ENCODE data around the gene TENM4.

- TF ChIP-seq NFIC (IDR thresholded peaks at IDR 0.05), result no peak
- no peak for TF ChIP-seq CREB1 (IDR thresholded peaks at IDR 0.05; ENCODE audit: low read depth)
- TF ChIP-seq, protein P1, sequence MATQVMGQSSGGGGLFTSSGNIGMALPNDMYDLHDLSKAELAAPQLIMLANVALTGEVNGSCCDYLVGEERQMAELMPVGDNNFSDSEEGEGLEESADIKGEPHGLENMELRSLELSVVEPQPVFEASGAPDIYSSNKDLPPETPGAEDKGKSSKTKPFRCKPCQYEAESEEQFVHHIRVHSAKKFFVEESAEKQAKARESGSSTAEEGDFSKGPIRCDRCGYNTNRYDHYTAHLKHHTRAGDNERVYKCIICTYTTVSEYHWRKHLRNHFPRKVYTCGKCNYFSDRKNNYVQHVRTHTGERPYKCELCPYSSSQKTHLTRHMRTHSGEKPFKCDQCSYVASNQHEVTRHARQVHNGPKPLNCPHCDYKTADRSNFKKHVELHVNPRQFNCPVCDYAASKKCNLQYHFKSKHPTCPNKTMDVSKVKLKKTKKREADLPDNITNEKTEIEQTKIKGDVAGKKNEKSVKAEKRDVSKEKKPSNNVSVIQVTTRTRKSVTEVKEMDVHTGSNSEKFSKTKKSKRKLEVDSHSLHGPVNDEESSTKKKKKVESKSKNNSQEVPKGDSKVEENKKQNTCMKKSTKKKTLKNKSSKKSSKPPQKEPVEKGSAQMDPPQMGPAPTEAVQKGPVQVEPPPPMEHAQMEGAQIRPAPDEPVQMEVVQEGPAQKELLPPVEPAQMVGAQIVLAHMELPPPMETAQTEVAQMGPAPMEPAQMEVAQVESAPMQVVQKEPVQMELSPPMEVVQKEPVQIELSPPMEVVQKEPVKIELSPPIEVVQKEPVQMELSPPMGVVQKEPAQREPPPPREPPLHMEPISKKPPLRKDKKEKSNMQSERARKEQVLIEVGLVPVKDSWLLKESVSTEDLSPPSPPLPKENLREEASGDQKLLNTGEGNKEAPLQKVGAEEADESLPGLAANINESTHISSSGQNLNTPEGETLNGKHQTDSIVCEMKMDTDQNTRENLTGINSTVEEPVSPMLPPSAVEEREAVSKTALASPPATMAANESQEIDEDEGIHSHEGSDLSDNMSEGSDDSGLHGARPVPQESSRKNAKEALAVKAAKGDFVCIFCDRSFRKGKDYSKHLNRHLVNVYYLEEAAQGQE (IDR thresholded peaks at IDR 0.05; ENCODE audit: low read depth), result no peak
- TF ChIP-seq, protein P2, sequence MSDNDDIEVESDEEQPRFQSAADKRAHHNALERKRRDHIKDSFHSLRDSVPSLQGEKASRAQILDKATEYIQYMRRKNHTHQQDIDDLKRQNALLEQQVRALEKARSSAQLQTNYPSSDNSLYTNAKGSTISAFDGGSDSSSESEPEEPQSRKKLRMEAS (IDR thresholded peaks at IDR 0.05), result no peak
- no peak for TF ChIP-seq RAD21 (IDR thresholded peaks at IDR 0.05; ENCODE audit: low read depth)
- TF ChIP-seq USF1 (IDR thresholded peaks at IDR 0.05), result no peak
- no peak for TF ChIP-seq CEBPB (IDR thresholded peaks at IDR 0.05)
Measured at GRCh38 chr11:78910322-78910721, 530.5 kb downstream of the TENM4 start.

All from Ishikawa (cell line).